ENCODE results near the gene VCAN.

The VCAN gene

GRCh38 chr5:83498585-83498984 is 27.0 kb downstream of the VCAN start:
- no peak for DNase-seq

GRCh38 chr5:83503662-83504061 is 32.1 kb downstream of the VCAN start:
- DNase-seq: no peak

GRCh38 chr5:83507431-83507830 is 35.9 kb downstream of the VCAN start:
- DNase-seq: no peak

GRCh38 chr5:83509540-83509939 is 38.0 kb downstream of the VCAN start:
- DNase-seq: no peak

- no peak for DNase-seq
Observed at GRCh38 chr5:83510260-83510659, 38.7 kb downstream of the VCAN start.

- DNase-seq: no peak
Observed at GRCh38 chr5:83512061-83512745, 40.7 kb downstream of the VCAN start.

GRCh38 chr5:83513081-83513480 is 41.5 kb downstream of the VCAN start:
- no peak for DNase-seq

- no peak for DNase-seq
Observed at GRCh38 chr5:83513491-83513890, 41.9 kb downstream of the VCAN start.

GRCh38 chr5:83516377-83516776 is 44.8 kb downstream of the VCAN start:
- no peak for DNase-seq

GRCh38 chr5:83517072-83517687 is 45.6 kb downstream of the VCAN start:
- no peak for DNase-seq

GRCh38 chr5:83517688-83518085 is 46.1 kb downstream of the VCAN start:
- no peak for DNase-seq

- DNase-seq: no peak
Observed at GRCh38 chr5:83518319-83519061, 46.9 kb downstream of the VCAN start.

GRCh38 chr5:83522446-83522845 is 50.9 kb downstream of the VCAN start:
- DNase-seq: no peak

GRCh38 chr5:83523929-83524328 is 52.4 kb downstream of the VCAN start:
- DNase-seq: no peak

- DNase-seq: no peak
Observed at GRCh38 chr5:83524345-83524744, 52.8 kb downstream of the VCAN start.

GRCh38 chr5:83524991-83525390 is 53.4 kb downstream of the VCAN start:
- no peak for DNase-seq

GRCh38 chr5:83526289-83526688 is 54.7 kb downstream of the VCAN start:
- no peak for DNase-seq

- DNase-seq: no peak
Observed at GRCh38 chr5:83527221-83527620, 55.7 kb downstream of the VCAN start.

- DNase-seq: no peak
Observed at GRCh38 chr5:83527722-83528438, 56.3 kb downstream of the VCAN start.

GRCh38 chr5:83528439-83528769 is 56.9 kb downstream of the VCAN start:
- no peak for DNase-seq

- DNase-seq: no peak
Observed at GRCh38 chr5:83530193-83530592, 58.6 kb downstream of the VCAN start.

- DNase-seq: no peak
Observed at GRCh38 chr5:83531661-83532060, 60.1 kb downstream of the VCAN start.

- no peak for DNase-seq
Observed at GRCh38 chr5:83538786-83539462, 67.4 kb downstream of the VCAN start.
